Keratinocyte (primary cell): ENCODE results near the gene CTNNA2. TPM values are rescaled to one million over a fixed set of nuclear protein-coding genes. Genes with fewer than 3 reads are reported as not detected.

ENCODE experiments used
- DNase-seq: peaks from one replicate; pipeline ENCODE4 v3.0.0-alpha.2; 2011; ENCODE audit warnings: low read depth, missing footprints, low spot score
- FAIRE-seq: peaks from 2 replicates; lab custom pipeline; 2011; peaks lifted over from hg19 to GRCh38; lab: Jason Lieb, UNC
- H2AFZ ChIP-seq: 2 replicates; pipeline ENCODE4 v1.6.0; 2012; ENCODE audit warnings: low read length, control low read depth, inconsistent platforms; ENCODE audit not compliant: control insufficient read depth
- H3K27ac ChIP-seq: 2 replicates; pipeline ENCODE4 v1.5.1; 2011; ENCODE audit warnings: low read length; ENCODE audit not compliant: control insufficient read depth, insufficient read depth
- H3K27me3 ChIP-seq: 3 replicates; pipeline ENCODE4 v1.6.0; 2011; ENCODE audit warnings: low read length; ENCODE audit not compliant: control insufficient read depth, insufficient read depth; ENCODE audit errors: extremely low read depth
- H3K36me3 ChIP-seq, 2 experiments: 2 replicates in 1 of 2; 3 replicates in 1 of 2; pipeline ENCODE4 v1.5.1; 2011; ENCODE audit warnings: low read length in 2 of 2, mild to moderate bottlenecking in 1 of 2; ENCODE audit not compliant: control insufficient read depth in 2 of 2, insufficient read depth in 2 of 2; ENCODE audit errors: extremely low read depth in 1 of 2
- H3K4me1 ChIP-seq: 3 replicates; pipeline ENCODE4 v1.5.1; 2011; ENCODE audit warnings: low read length; ENCODE audit not compliant: control insufficient read depth, insufficient read depth; ENCODE audit errors: extremely low read depth
- H3K4me2 ChIP-seq: 3 replicates; pipeline ENCODE4 v1.6.0; 2011; ENCODE audit warnings: low read depth, low read length; ENCODE audit not compliant: control insufficient read depth, insufficient read depth; ENCODE audit errors: extremely low read depth
- H3K4me3 ChIP-seq, 3 experiments: fragments of 200-600 bp in 1 of 3; sonication (generic) in 1 of 3; 2 replicates in 2 of 3; 3 replicates in 1 of 3; pipeline ENCODE4 v1.5.1; 2011 to 2016; ENCODE audit warnings: low read length in 3 of 3, mild to moderate bottlenecking in 3 of 3, control low read depth in 2 of 3, inconsistent platforms in 1 of 3, low read depth in 1 of 3, mixed read lengths in 1 of 3, mixed run types in 1 of 3, moderate library complexity in 1 of 3; ENCODE audit not compliant: control insufficient read depth in 2 of 3, insufficient read depth in 2 of 3; ENCODE audit errors: extremely low read depth in 1 of 3
- H3K79me2 ChIP-seq: 2 replicates; pipeline ENCODE4 v1.6.0; 2012; ENCODE audit warnings: low read length; ENCODE audit not compliant: control insufficient read depth, insufficient read depth
- H3K9ac ChIP-seq: 3 replicates; pipeline ENCODE4 v1.6.0; 2011; ENCODE audit warnings: low read length; ENCODE audit not compliant: control insufficient read depth, insufficient read depth; ENCODE audit errors: extremely low read depth
- H3K9me1 ChIP-seq: 3 replicates; pipeline ENCODE4 v1.6.0; 2011; ENCODE audit warnings: low read length; ENCODE audit not compliant: control insufficient read depth, insufficient read depth; ENCODE audit errors: extremely low read depth
- H3K9me3 ChIP-seq: 2 replicates; pipeline ENCODE4 v1.5.1; 2012; ENCODE audit warnings: low read depth, low read length; ENCODE audit not compliant: control insufficient read depth
- H4K20me1 ChIP-seq: 3 replicates; pipeline ENCODE4 v1.6.0; 2011; ENCODE audit warnings: low read length; ENCODE audit not compliant: control insufficient read depth, insufficient read depth; ENCODE audit errors: extremely low read depth
- EZH2 ChIP-seq: IDR thresholded peaks from one replicate; pipeline ENCODE4 v1.6.1; 2012; ENCODE audit warnings: inconsistent platforms, mild to moderate bottlenecking, low read length, moderate library complexity
- dilution Hi-C: fragments of 300-500 bp; cut with MboI; formaldehyde crosslinking; loops from one replicate; pipeline ENCODE4 v1.7.0; 2020; ENCODE audit warnings: low sequenced_read_pairs; ENCODE audit not compliant: extremely low pct_ligation_motif_present
- polyA plus RNA-seq, 5 experiments: library from polyadenylated mRNA; depleted of rRNA in 3 of 5; stranded (reverse) in 3 of 5; stranded (forward) in 1 of 5; unstranded in 1 of 5; fragments of >200 nt; gene quantifications; 1 replicate in 1 of 5; 2 replicates in 3 of 5; 3 replicates in 1 of 5; pipeline versions ENCODE4 v1.2.1 to v1.2.3, GENCODE V29; 2011 to 2012; ENCODE audit warnings: missing spikeins in 2 of 5, low read depth in 1 of 5, low replicate concordance in 1 of 5
- TF ChIP-seq, protein P1 (sequence below), 3 experiments: IDR thresholded peaks in 1 of 3; conservative IDR thresholded peaks in 1 of 3; optimal IDR thresholded peaks in 1 of 3; 2 replicates in 2 of 3; 3 replicates in 1 of 3; pipeline versions ENCODE3 to v1.5.1; 2011; ENCODE audit warnings: low read length in 3 of 3, mild to moderate bottlenecking in 3 of 3, moderate library complexity in 2 of 3, control low read depth in 1 of 3, inconsistent platforms in 1 of 3; ENCODE audit not compliant: insufficient read depth in 2 of 3; ENCODE audit errors: extremely low read depth in 1 of 3

CTNNA2 gene
- polyA plus RNA-seq, 1 donor (not counting 4 experiments of a cell fraction or from before 2014, with no cell fraction given), result not detected

DNA sequence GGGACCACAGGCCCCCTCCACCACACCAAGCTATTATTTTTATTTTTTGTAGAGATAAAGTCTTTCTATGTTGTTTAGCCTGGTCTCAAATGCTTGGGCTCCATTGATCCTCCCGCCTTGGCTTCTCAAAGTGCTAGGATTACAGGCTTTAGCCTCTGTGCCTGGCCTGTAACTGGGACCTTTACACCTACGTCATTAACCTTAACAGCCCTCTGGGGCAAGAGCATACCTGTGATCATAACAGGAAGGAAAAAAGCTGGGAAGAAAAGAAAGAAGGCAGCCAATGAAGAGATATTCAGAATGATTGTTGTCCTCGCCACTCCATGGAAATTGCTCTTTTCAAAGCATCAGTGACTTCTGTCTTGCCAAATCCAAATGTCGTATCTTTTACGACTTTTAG is 453.5 kb downstream of the CTNNA2 start:
- TF ChIP-seq, protein P1, sequence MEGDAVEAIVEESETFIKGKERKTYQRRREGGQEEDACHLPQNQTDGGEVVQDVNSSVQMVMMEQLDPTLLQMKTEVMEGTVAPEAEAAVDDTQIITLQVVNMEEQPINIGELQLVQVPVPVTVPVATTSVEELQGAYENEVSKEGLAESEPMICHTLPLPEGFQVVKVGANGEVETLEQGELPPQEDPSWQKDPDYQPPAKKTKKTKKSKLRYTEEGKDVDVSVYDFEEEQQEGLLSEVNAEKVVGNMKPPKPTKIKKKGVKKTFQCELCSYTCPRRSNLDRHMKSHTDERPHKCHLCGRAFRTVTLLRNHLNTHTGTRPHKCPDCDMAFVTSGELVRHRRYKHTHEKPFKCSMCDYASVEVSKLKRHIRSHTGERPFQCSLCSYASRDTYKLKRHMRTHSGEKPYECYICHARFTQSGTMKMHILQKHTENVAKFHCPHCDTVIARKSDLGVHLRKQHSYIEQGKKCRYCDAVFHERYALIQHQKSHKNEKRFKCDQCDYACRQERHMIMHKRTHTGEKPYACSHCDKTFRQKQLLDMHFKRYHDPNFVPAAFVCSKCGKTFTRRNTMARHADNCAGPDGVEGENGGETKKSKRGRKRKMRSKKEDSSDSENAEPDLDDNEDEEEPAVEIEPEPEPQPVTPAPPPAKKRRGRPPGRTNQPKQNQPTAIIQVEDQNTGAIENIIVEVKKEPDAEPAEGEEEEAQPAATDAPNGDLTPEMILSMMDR (optimal IDR thresholded peaks at IDR 0.05 in 1 of 3, IDR thresholded peaks at IDR 0.05 in 1 of 3, conservative IDR thresholded peaks at IDR 0.05 in 1 of 3; ENCODE audit: extremely low read depth in 1 of 3, insufficient read depth in 2 of 3, low read length in 3 of 3), result no peak
- no peak for TF ChIP-seq EZH2
- no peaks in the 10 kb centered on the region for H3K79me2 ChIP-seq
- no peaks in the 10 kb centered on the region for H3K9me1 ChIP-seq
- H3K27ac ChIP-seq, result no peak overlapping the region
- H3K9me3 ChIP-seq, result peaks cover 2% of the 10 kb centered on the region
- H3K27me3 ChIP-seq, result no peaks in the 10 kb centered on the region
- no peak for FAIRE-seq
- H3K4me3 ChIP-seq, result no peak overlapping the region
- H3K36me3 ChIP-seq, result no peaks in the 10 kb centered on the region
- no peaks in the 10 kb centered on the region for H4K20me1 ChIP-seq
- no peak overlapping the region for H2AFZ ChIP-seq
- DNase-seq, result no peak
- no peaks in the 10 kb centered on the region for H3K4me1 ChIP-seq
- dilution Hi-C loops, result no loop called here
- H3K4me2 ChIP-seq, result no peak overlapping the region
- H3K9ac ChIP-seq, result no peak overlapping the region

DNA sequence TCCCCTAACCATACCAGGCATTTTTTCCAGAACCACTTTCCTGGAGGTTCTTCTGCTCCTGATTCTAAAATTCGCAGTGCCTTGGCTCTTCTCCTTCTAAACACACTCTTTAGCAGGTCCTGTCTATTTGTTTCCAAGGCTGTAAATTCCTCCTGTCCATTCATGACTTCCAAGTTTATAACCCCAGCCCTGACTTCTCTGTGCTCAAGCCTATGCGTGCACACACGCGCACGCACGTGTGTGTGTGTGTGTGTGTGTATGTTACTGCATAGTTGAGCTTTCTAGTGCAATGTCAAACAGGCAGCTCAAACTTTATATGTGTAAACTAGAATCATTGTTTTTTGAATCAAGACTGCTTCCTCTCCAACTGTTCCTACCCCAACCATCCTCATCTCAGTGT is 454.0 kb downstream of the CTNNA2 start:
- Histone ChIP-seq H3K4me3 (no peak overlapping the region), H3K4me2 (no peak overlapping the region), H3K27ac (no peak overlapping the region), H3K79me2 (no peaks in the 10 kb centered on the region), H3K9me1 (no peaks in the 10 kb centered on the region), H3K4me1 (no peaks in the 10 kb centered on the region), H2AFZ (no peak overlapping the region), H3K9me3 (peaks cover 2% of the 10 kb centered on the region), H3K36me3 (no peaks in the 10 kb centered on the region), H3K27me3 (no peaks in the 10 kb centered on the region), H3K9ac (no peak overlapping the region), H4K20me1 (no peaks in the 10 kb centered on the region)
- no peak for TF ChIP-seq EZH2
- TF ChIP-seq, protein P1 (optimal IDR thresholded peaks at IDR 0.05 in 1 of 3, IDR thresholded peaks at IDR 0.05 in 1 of 3, conservative IDR thresholded peaks at IDR 0.05 in 1 of 3; ENCODE audit: extremely low read depth in 1 of 3, insufficient read depth in 2 of 3, low read length in 3 of 3), result no peak
- FAIRE-seq (no peak), DNase-seq (no peak)
- dilution Hi-C loops, result no loop called here
